Thoracic aorta (tissue), 2 donors: Measurements from ENCODE around the gene HELT. TPM values are rescaled to one million over a fixed set of nuclear protein-coding genes. Genes with fewer than 3 reads are reported as not detected.
"Not testable (repeated sequence)": the region's sequence is repeated elsewhere in the genome, so short reads cannot be mapped to it uniquely, and the experiment has no call there.

Experiments used
- ATAC-seq: fragments of 150-250 bp; one replicate; pipeline ENCODE4 v1.8.0; 2017; ENCODE audit warnings: low read depth; ENCODE audit not compliant: insufficient number of reproducible peaks, low FRiP score
- DNase-seq: peaks from one replicate; pipeline ENCODE4 v3.0.0-alpha.2; 2020; ENCODE audit warnings: low spot score
- H3K27ac ChIP-seq, 2 donors: fragments of 200-600 bp; sonication (generic); 1 replicate in 1 of 2; 2 replicates in 1 of 2; pipeline ENCODE4 v1.5.1; 2016; ENCODE audit warnings: mild to moderate bottlenecking in 2 of 2, moderate library complexity in 2 of 2
- H3K27me3 ChIP-seq: fragments of 200-600 bp; sonication (generic); replicated peaks from 2 replicates; pipeline ENCODE4 v1.6.0; 2016; ENCODE audit warnings: mild to moderate bottlenecking; ENCODE audit not compliant: insufficient read depth
- H3K36me3 ChIP-seq: fragments of 200-600 bp; sonication (generic); one replicate; pipeline ENCODE4 v1.5.1; 2016
- H3K4me1 ChIP-seq, 2 donors: fragments of 200-600 bp; sonication (generic); 1 replicate in 1 of 2; 2 replicates in 1 of 2; pipeline versions ENCODE4 v1.5.1 to v1.6.0; 2016; ENCODE audit warnings: low read depth in 2 of 2, mild to moderate bottlenecking in 1 of 2; ENCODE audit not compliant: control insufficient read depth in 1 of 2
- H3K4me3 ChIP-seq: fragments of 200-600 bp; sonication (generic); 2 replicates; pipeline ENCODE4 v1.5.1; 2016; ENCODE audit warnings: mild to moderate bottlenecking
- H3K9me3 ChIP-seq: fragments of 200-600 bp; sonication (generic); 2 replicates; pipeline ENCODE4 v1.5.1; 2016
- CTCF ChIP-seq: fragments of 200-600 bp; sonication (generic); IDR thresholded peaks from one replicate; pipeline ENCODE4 v1.5.1; 2019; ENCODE audit warnings: antibody characterized with exemption
- total RNA-seq, 2 donors: library from RNA; depleted of rRNA; stranded (reverse); fragments of >200 nt; gene quantifications; one replicate each; pipeline versions ENCODE4 v1.1.0 to v1.2.3, GENCODE V29; 2016

HELT gene
- total RNA-seq, 2 donors from 2014 or later: not detected

- no peak overlapping the region for H3K27ac ChIP-seq
- no peak for TF ChIP-seq CTCF
- H3K4me3 ChIP-seq: no peak overlapping the region
- no peaks in the 10 kb centered on the region for H3K36me3 ChIP-seq
- DNase-seq: no peak
- H3K27me3 ChIP-seq: no peaks in the 10 kb centered on the region
- no peaks in the 10 kb centered on the region for H3K9me3 ChIP-seq
- no peak for ATAC-seq
- H3K4me1 ChIP-seq: peaks cover 0 to 9% of the 10 kb centered on the region in 2 donors
Measured at GRCh38 chr4:184987493-184988031, 30.7 kb upstream of the HELT start.

- Histone ChIP-seq H3K27me3 (no peaks in the 10 kb centered on the region), H3K36me3 (no peaks in the 10 kb centered on the region), H3K9me3 (no peaks in the 10 kb centered on the region), H3K4me3 (no peak overlapping the region), H3K27ac (no peak overlapping the region), H3K4me1 (peaks cover 0 to 5% of the 10 kb centered on the region in 2 donors)
- ATAC-seq: no peak
- no peak for DNase-seq
- TF ChIP-seq CTCF: no peak
Measured at GRCh38 chr4:184988611-184989010, 29.7 kb upstream of the HELT start.

GRCh38 chr4:184989283-184989682 lies 29.0 kb upstream of the HELT start:
- H3K27me3 ChIP-seq, H3K4me3 ChIP-seq, H3K36me3 ChIP-seq, DNase-seq, ATAC-seq, H3K27ac ChIP-seq, H3K4me1 ChIP-seq, H3K9me3 ChIP-seq: not testable (repeated sequence)

- not testable (repeated sequence) for H3K9me3 ChIP-seq, H3K27ac ChIP-seq, H3K4me3 ChIP-seq, H3K27me3 ChIP-seq, ATAC-seq, H3K36me3 ChIP-seq, DNase-seq, H3K4me1 ChIP-seq
Measured at GRCh38 chr4:184990131-184990530, 28.2 kb upstream of the HELT start.

- H3K4me3 ChIP-seq: no peak overlapping the region
- DNase-seq: no peak
- H3K9me3 ChIP-seq: no peaks in the 10 kb centered on the region
- H3K27ac ChIP-seq: no peak overlapping the region
- no peaks in the 10 kb centered on the region for H3K4me1 ChIP-seq
- no peaks in the 10 kb centered on the region for H3K36me3 ChIP-seq
- H3K27me3 ChIP-seq: no peaks in the 10 kb centered on the region
- TF ChIP-seq CTCF: no peak
- no peak for ATAC-seq
Measured at GRCh38 chr4:184991860-184992259, 26.4 kb upstream of the HELT start.

- H3K9me3 ChIP-seq: no peaks in the 10 kb centered on the region
- H3K4me1 ChIP-seq: no peaks in the 10 kb centered on the region
- DNase-seq (no peak), ATAC-seq (no peak)
- no peaks in the 10 kb centered on the region for H3K36me3 ChIP-seq
- no peak overlapping the region for H3K27ac ChIP-seq
- TF ChIP-seq CTCF: no peak
- H3K4me3 ChIP-seq: no peak overlapping the region
- no peaks in the 10 kb centered on the region for H3K27me3 ChIP-seq
Measured at GRCh38 chr4:184992422-184992821, 25.9 kb upstream of the HELT start.
